Measurements from ENCODE around the gene TAF1B.

TAF1B gene

GRCh38 chr2:9951272-9951521 lies 107.9 kb downstream of the TAF1B start:
- DNase-seq (ENCODE audit: low spot score), result no peak
- POLR2A ChIA-PET (ENCODE audit: low non-redundant PET), result no interaction called here
- H3K27ac ChIP-seq, result peak overlapping the region; percentile 77
- CTCF ChIA-PET, result no interaction called here
- no peak for TF ChIP-seq CTCF (conservative IDR thresholded peaks at IDR 0.05; ENCODE audit: low read depth)

GRCh38 chr2:9951522-9952285 lies 108.4 kb downstream of the TAF1B start, which contains the start of gene GRHL1:
Gene GRHL1 (plus strand): TSS chr2:9951693. CDS start chr2:9951834, 141 bp downstream.
- DNase-seq (ENCODE audit: low spot score), result peak; percentile 99
- ChIA-PET CTCF (interaction anchor here (0.7 kb wide), 1 partner anchor 20 kb away, joined by 3 read pairs; no protein-coding TSS in a partner anchor), POLR2A (ENCODE audit: low non-redundant PET) (no interaction called here)
- no peak for TF ChIP-seq CTCF (conservative IDR thresholded peaks at IDR 0.05; ENCODE audit: low read depth)
- H3K27ac ChIP-seq, result peak within 1 kb of the TSS; percentile 77

GRCh38 chr2:9952286-9952737 lies 109.0 kb downstream of the TAF1B start:
- DNase-seq (ENCODE audit: low spot score), result no peak
- POLR2A ChIA-PET (ENCODE audit: low non-redundant PET), result no interaction called here
- no peak for TF ChIP-seq CTCF (conservative IDR thresholded peaks at IDR 0.05; ENCODE audit: low read depth)
- no peak overlapping the region for H3K27ac ChIP-seq
- CTCF ChIA-PET, result interaction anchor here (0.5 to 1.3 kb wide), 3 partner anchors 13 to 40 kb away, joined by 3 to 6 read pairs (median 3); no protein-coding TSS in a partner anchor

GRCh38 chr2:9952856-9953503 lies 109.7 kb downstream of the TAF1B start:
- no peak for TF ChIP-seq CTCF (conservative IDR thresholded peaks at IDR 0.05; ENCODE audit: low read depth)
- POLR2A ChIA-PET (ENCODE audit: low non-redundant PET), result no interaction called here
- no peak for DNase-seq (ENCODE audit: low spot score)
- no peak overlapping the region for H3K27ac ChIP-seq
- CTCF ChIA-PET, result interaction anchor here (0.5 to 1.3 kb wide), 3 partner anchors 13 to 41 kb away, joined by 3 to 6 read pairs (median 3); no protein-coding TSS in a partner anchor

- ChIA-PET CTCF (interaction anchor here (0.6 kb wide), 1 partner anchor 30 kb away, joined by 3 read pairs; no protein-coding TSS in a partner anchor), POLR2A (ENCODE audit: low non-redundant PET) (no interaction called here)
- H3K27ac ChIP-seq, result no peak overlapping the region
- no peak for DNase-seq (ENCODE audit: low spot score)
- TF ChIP-seq CTCF (conservative IDR thresholded peaks at IDR 0.05; ENCODE audit: low read depth), result no peak
Observed at GRCh38 chr2:9954136-9954535, 110.9 kb downstream of the TAF1B start.

- POLR2A ChIA-PET (ENCODE audit: low non-redundant PET), result no interaction called here
- CTCF ChIA-PET, result interaction anchor here (0.6 kb wide), 1 partner anchor 24 kb away, joined by 3 read pairs; no protein-coding TSS in a partner anchor
- no peak overlapping the region for H3K27ac ChIP-seq
- no peak for TF ChIP-seq CTCF (conservative IDR thresholded peaks at IDR 0.05; ENCODE audit: low read depth)
- DNase-seq (ENCODE audit: low spot score), result no peak
Observed at GRCh38 chr2:9958057-9958456, 114.8 kb downstream of the TAF1B start.

All from RWPE1 (cell line).